Activated CD4-positive, alpha-beta T cell treated with anti-CD3 and anti-CD28 coated beads for 1 hour (primary cell): ENCODE results near the gene FILIP1L.

ENCODE experiments used
- DNase-seq: peaks from one replicate; pipeline ENCODE4 v3.0.0-alpha.2; 2020

Gene FILIP1L

GRCh38 chr3:100114413-100115030 lies at the start of gene FILIP1L:
TSS of gene FILIP1L (minus strand) at chr3:100114501.
- DNase-seq = no peak

- no peak for DNase-seq
Measured at GRCh38 chr3:100163787-100164186, 49.5 kb upstream of the FILIP1L start.

- no peak for DNase-seq
Measured at GRCh38 chr3:100160521-100160920, 46.2 kb upstream of the FILIP1L start.

GRCh38 chr3:100159331-100160153 lies 45.2 kb upstream of the FILIP1L start:
- no peak for DNase-seq

GRCh38 chr3:100158918-100159330 lies 44.6 kb upstream of the FILIP1L start:
- DNase-seq = no peak

GRCh38 chr3:100157685-100158084 lies 43.4 kb upstream of the FILIP1L start:
- DNase-seq = no peak

- DNase-seq = no peak
Measured at GRCh38 chr3:100155590-100155989, 41.3 kb upstream of the FILIP1L start.

GRCh38 chr3:100155128-100155527 lies 40.8 kb upstream of the FILIP1L start:
- DNase-seq = no peak

GRCh38 chr3:100154171-100154570 lies 39.9 kb upstream of the FILIP1L start:
- no peak for DNase-seq

GRCh38 chr3:100151024-100151707 lies 36.9 kb upstream of the FILIP1L start:
- no peak for DNase-seq

- DNase-seq = no peak
Measured at GRCh38 chr3:100150473-100150872, 36.2 kb upstream of the FILIP1L start.

GRCh38 chr3:100149713-100150415 lies 35.6 kb upstream of the FILIP1L start:
- DNase-seq = no peak

GRCh38 chr3:100149130-100149529 lies 34.8 kb upstream of the FILIP1L start:
- DNase-seq = no peak

- DNase-seq = no peak
Measured at GRCh38 chr3:100144255-100144866, 30.1 kb upstream of the FILIP1L start.

- no peak for DNase-seq
Measured at GRCh38 chr3:100141586-100141985, 27.3 kb upstream of the FILIP1L start.

GRCh38 chr3:100140976-100141375 lies 26.7 kb upstream of the FILIP1L start:
- no peak for DNase-seq

GRCh38 chr3:100136921-100137320 lies 22.6 kb upstream of the FILIP1L start:
- DNase-seq = no peak

- DNase-seq = no peak
Measured at GRCh38 chr3:100131241-100131640, 16.9 kb upstream of the FILIP1L start.

GRCh38 chr3:100129941-100130340 lies 15.6 kb upstream of the FILIP1L start:
- no peak for DNase-seq

GRCh38 chr3:100128565-100128964 lies 14.3 kb upstream of the FILIP1L start:
- no peak for DNase-seq

- no peak for DNase-seq
Measured at GRCh38 chr3:100127792-100128191, 13.5 kb upstream of the FILIP1L start.

- DNase-seq = no peak
Measured at GRCh38 chr3:100125161-100125938, 11.0 kb upstream of the FILIP1L start.
